Mesenchymal stem cell (in vitro differentiated cells and primary cell): ENCODE results near the gene TENT4B.

ENCODE experiments used
- DNase-seq: peaks from one replicate; pipeline ENCODE4 v3.0.0-alpha.2; 2013
- H2AFZ ChIP-seq: one replicate; pipeline ENCODE4 v1.6.1; 2013; ENCODE audit warnings: low read depth, mild to moderate bottlenecking, control low read depth, inconsistent platforms, low read length, moderate library complexity
- H2AK5ac ChIP-seq: 2 replicates; pipeline ENCODE4 v1.6.1; 2013; ENCODE audit warnings: low read length, moderate library complexity, mild to moderate bottlenecking, inconsistent platforms; ENCODE audit not compliant: severe bottlenecking
- H2BK120ac ChIP-seq: one replicate; pipeline ENCODE4 v1.6.1; 2013; ENCODE audit warnings: low read depth, mild to moderate bottlenecking, inconsistent platforms, low read length, moderate library complexity
- H2BK12ac ChIP-seq, 2 experiments: one replicate each; pipeline ENCODE4 v1.6.1; 2013; ENCODE audit warnings: inconsistent platforms in 2 of 2, low read length in 2 of 2, mild to moderate bottlenecking in 2 of 2, moderate library complexity in 2 of 2, control low read depth in 1 of 2
- H2BK15ac ChIP-seq: one replicate; pipeline ENCODE4 v1.6.1; 2013; ENCODE audit warnings: mild to moderate bottlenecking, low read depth, inconsistent platforms; ENCODE audit not compliant: poor library complexity, severe bottlenecking
- H2BK5ac ChIP-seq: 2 replicates; pipeline ENCODE4 v1.6.1; 2013; ENCODE audit warnings: low read depth, mild to moderate bottlenecking, low read length, control low read depth, inconsistent platforms; ENCODE audit not compliant: poor library complexity, severe bottlenecking
- H3K14ac ChIP-seq, 2 experiments: one replicate each; pipeline ENCODE4 v1.6.1; 2013; ENCODE audit warnings: inconsistent platforms in 2 of 2, low read length in 2 of 2, control low read depth in 1 of 2, mild to moderate bottlenecking in 1 of 2, moderate library complexity in 1 of 2
- H3K18ac ChIP-seq, 2 experiments: one replicate each; pipeline ENCODE4 v1.6.1; 2013; ENCODE audit warnings: inconsistent platforms in 2 of 2, low read length in 2 of 2, control low read depth in 1 of 2, low read depth in 1 of 2, mild to moderate bottlenecking in 1 of 2
- H3K23ac ChIP-seq, 2 experiments: one replicate each; pipeline ENCODE4 v1.6.1; 2013; ENCODE audit warnings: inconsistent platforms in 2 of 2, low read length in 2 of 2, mild to moderate bottlenecking in 2 of 2, moderate library complexity in 2 of 2, control low read depth in 1 of 2
- H3K27ac ChIP-seq: 2 replicates; pipeline ENCODE4 v1.5.1; 2013; ENCODE audit warnings: mild to moderate bottlenecking, moderate library complexity, low read length, control low read depth, inconsistent platforms; ENCODE audit not compliant: poor library complexity, severe bottlenecking
- H3K27me3 ChIP-seq, 2 experiments: 2 replicates each; pipeline versions ENCODE4 v1.6.1 to v1.7.0; 2013; ENCODE audit warnings: low read length in 2 of 2, mild to moderate bottlenecking in 2 of 2, moderate library complexity in 2 of 2, control low read depth in 1 of 2, inconsistent platforms in 1 of 2; ENCODE audit not compliant: control insufficient read depth in 1 of 2, insufficient read depth in 1 of 2
- H3K36me3 ChIP-seq, 2 experiments: 2 replicates each; pipeline versions ENCODE4 v1.6.1 to v1.7.0; 2013; ENCODE audit warnings: low read length in 2 of 2, control low read depth in 1 of 2, inconsistent platforms in 1 of 2, low read depth in 1 of 2, mild to moderate bottlenecking in 1 of 2; ENCODE audit not compliant: insufficient read depth in 2 of 2, control insufficient read depth in 1 of 2
- H3K4ac ChIP-seq, 2 experiments: one replicate each; pipeline ENCODE4 v1.6.1; 2013; ENCODE audit warnings: inconsistent platforms in 2 of 2, low read length in 2 of 2, mild to moderate bottlenecking in 2 of 2, moderate library complexity in 2 of 2, control low read depth in 1 of 2, low read depth in 1 of 2
- H3K4me1 ChIP-seq: 2 replicates; pipeline ENCODE4 v1.6.1; 2013; ENCODE audit warnings: low read depth, low read length, control low read depth; ENCODE audit not compliant: control insufficient read depth, insufficient read depth
- H3K4me2 ChIP-seq: 2 replicates; pipeline ENCODE4 v1.6.1; 2013; ENCODE audit warnings: low read length, mild to moderate bottlenecking, inconsistent platforms; ENCODE audit not compliant: poor library complexity, severe bottlenecking
- H3K4me3 ChIP-seq, 2 experiments: 2 replicates each; pipeline versions ENCODE4 v1.5.1 to v1.7.0; 2013; ENCODE audit warnings: low read length in 2 of 2, mild to moderate bottlenecking in 2 of 2, control low read depth in 1 of 2, low read depth in 1 of 2; ENCODE audit not compliant: insufficient read depth in 1 of 2
- H3K79me1 ChIP-seq: replicated peaks from 2 replicates; pipeline ENCODE4 v1.6.1; 2013; ENCODE audit warnings: mild to moderate bottlenecking, control low read depth, low read length, inconsistent platforms; ENCODE audit not compliant: poor library complexity, severe bottlenecking
- H3K9ac ChIP-seq: 2 replicates; pipeline ENCODE4 v1.7.0; 2013; ENCODE audit warnings: mild to moderate bottlenecking, low read length, moderate library complexity
- H3K9me3 ChIP-seq: 2 replicates; pipeline ENCODE4 v1.7.0; 2013; ENCODE audit warnings: mild to moderate bottlenecking, low read length; ENCODE audit not compliant: control insufficient read depth
- H4K8ac ChIP-seq: one replicate; pipeline ENCODE4 v1.6.1; 2013; ENCODE audit warnings: inconsistent platforms, mild to moderate bottlenecking, low read length, moderate library complexity
- H4K91ac ChIP-seq: one replicate; pipeline ENCODE4 v1.6.1; 2013; ENCODE audit warnings: mild to moderate bottlenecking, low read length, inconsistent platforms
- WGBS: methylation state at CpG from one replicate; pipeline ENCODE4 v1.1.7; 2013; ENCODE audit warnings: mixed read lengths; 5-methylcytosine and 5-hydroxymethylcytosine counted together

The TENT4B gene

GRCh38 chr16:50188619-50189136, 35.6 kb downstream of the TENT4B start:
- H3K36me3 ChIP-seq, result no peaks in the 10 kb centered on the region
- no peak overlapping the region for H2BK12ac ChIP-seq
- no peak overlapping the region for H3K14ac ChIP-seq
- no peak overlapping the region for H4K8ac ChIP-seq
- H3K9ac ChIP-seq, result no peak overlapping the region
- no peak overlapping the region for H3K4me2 ChIP-seq
- DNase-seq, result no peak
- H3K4me1 ChIP-seq, result peaks cover 14% of the 10 kb centered on the region
- no peaks in the 10 kb centered on the region for H3K27me3 ChIP-seq
- H3K18ac ChIP-seq, result no peak overlapping the region
- no peak overlapping the region for H2BK5ac ChIP-seq
- H2BK15ac ChIP-seq, result no peak overlapping the region
- no peak overlapping the region for H2AFZ ChIP-seq
- no CpG with 5 or more reads among the region's 3 CpGs for WGBS
- H3K4ac ChIP-seq, result no peak overlapping the region
- no peak overlapping the region for H3K27ac ChIP-seq
- no peak overlapping the region for H3K23ac ChIP-seq
- no peak overlapping the region for H2BK120ac ChIP-seq
- H2AK5ac ChIP-seq, result no peak overlapping the region
- H3K79me1 ChIP-seq, result peaks cover 14% of the 10 kb centered on the region
- no peaks in the 10 kb centered on the region for H3K9me3 ChIP-seq
- no peak overlapping the region for H4K91ac ChIP-seq
- H3K4me3 ChIP-seq, result no peak overlapping the region

- Histone ChIP-seq H3K23ac (no peak overlapping the region), H3K27me3 (no peaks in the 10 kb centered on the region), H2BK5ac (no peak overlapping the region), H4K8ac (no peak overlapping the region), H3K4me3 (no peak overlapping the region), H2BK12ac (no peak overlapping the region), H2BK15ac (no peak overlapping the region), H3K79me1 (peaks cover 16% of the 10 kb centered on the region), H3K14ac (no peak overlapping the region), H2AK5ac (no peak overlapping the region), H3K4me2 (no peak overlapping the region), H3K18ac (no peak overlapping the region), H3K27ac (no peak overlapping the region), H3K4me1 (peaks cover 14% of the 10 kb centered on the region), H3K4ac (no peak overlapping the region), H3K9me3 (no peaks in the 10 kb centered on the region), H2AFZ (no peak overlapping the region), H2BK120ac (no peak overlapping the region), H4K91ac (no peak overlapping the region), H3K36me3 (no peaks in the 10 kb centered on the region), H3K9ac (no peak overlapping the region)
- WGBS, result 100% methylated on average over 1 of the region's 2 CpGs
- no peak for DNase-seq
Measured at GRCh38 chr16:50190292-50190691, 37.2 kb downstream of the TENT4B start.

GRCh38 chr16:50192386-50193050, 39.4 kb downstream of the TENT4B start:
- Histone ChIP-seq H3K4me2 (no peak overlapping the region), H2BK120ac (no peak overlapping the region), H2AK5ac (no peak overlapping the region), H3K4me3 (no peak overlapping the region), H2BK15ac (no peak overlapping the region), H2BK12ac (peak overlapping the region in 1 of 2 experiments; percentile 23), H3K4ac (no peak overlapping the region), H3K18ac (peak overlapping the region in 1 of 2 experiments; percentile 21), H2AFZ (no peak overlapping the region), H3K27me3 (no peaks in the 10 kb centered on the region), H3K4me1 (peaks cover 10% of the 10 kb centered on the region), H3K27ac (no peak overlapping the region), H2BK5ac (no peak overlapping the region), H3K79me1 (peaks cover 19% of the 10 kb centered on the region), H4K91ac (no peak overlapping the region), H3K9me3 (no peaks in the 10 kb centered on the region), H3K9ac (no peak overlapping the region), H4K8ac (no peak overlapping the region), H3K14ac (no peak overlapping the region), H3K36me3 (no peaks in the 10 kb centered on the region), H3K23ac (no peak overlapping the region)
- 100% methylated on average over 2 of the region's 2 CpGs for WGBS
- DNase-seq, result no peak

GRCh38 chr16:50193594-50193993, 40.5 kb downstream of the TENT4B start:
- H3K4me3 ChIP-seq, result no peak overlapping the region
- peaks cover 19% of the 10 kb centered on the region for H3K79me1 ChIP-seq
- H2AK5ac ChIP-seq, result no peak overlapping the region
- no peak overlapping the region for H2BK12ac ChIP-seq
- H3K4ac ChIP-seq, result no peak overlapping the region
- DNase-seq, result peak; percentile 28
- peaks cover 8% of the 10 kb centered on the region for H3K4me1 ChIP-seq
- H2BK120ac ChIP-seq, result peak overlapping the region; percentile 19
- no peak overlapping the region for H4K91ac ChIP-seq
- no peak overlapping the region for H3K9ac ChIP-seq
- no peak overlapping the region for H3K18ac ChIP-seq
- H2BK5ac ChIP-seq, result no peak overlapping the region
- 64% methylated on average over 5 of the region's 5 CpGs for WGBS
- H3K4me2 ChIP-seq, result no peak overlapping the region
- no peak overlapping the region for H2BK15ac ChIP-seq
- no peaks in the 10 kb centered on the region for H3K36me3 ChIP-seq
- no peaks in the 10 kb centered on the region for H3K27me3 ChIP-seq
- no peak overlapping the region for H3K27ac ChIP-seq
- no peaks in the 10 kb centered on the region for H3K9me3 ChIP-seq
- H4K8ac ChIP-seq, result no peak overlapping the region
- H2AFZ ChIP-seq, result no peak overlapping the region
- H3K14ac ChIP-seq, result no peak overlapping the region
- no peak overlapping the region for H3K23ac ChIP-seq
